HG03378 (cell line): ENCODE data around the gene CD48.

ENCODE experiments used
- ATAC-seq: cut with Tn5 transposase; IDR thresholded peaks from one replicate; pipeline ENCODE4 v1.9.1; 2021; ENCODE audit warnings: mild to moderate bottlenecking, moderate library complexity; ENCODE audit not compliant: unreplicated experiment

The CD48 gene

GRCh38 chr1:160636547-160636946 lies 75.1 kb downstream of the CD48 start:
- no peak for ATAC-seq

GRCh38 chr1:160636076-160636475 lies 75.5 kb downstream of the CD48 start:
- ATAC-seq: no peak

- ATAC-seq: no peak
Measured at GRCh38 chr1:160634543-160635491, 76.8 kb downstream of the CD48 start.

- ATAC-seq: no peak
Measured at GRCh38 chr1:160633330-160633903, 78.2 kb downstream of the CD48 start.

GRCh38 chr1:160631983-160632625 lies 79.5 kb downstream of the CD48 start:
- no peak for ATAC-seq

- ATAC-seq: no peak
Measured at GRCh38 chr1:160630523-160631451, 80.8 kb downstream of the CD48 start.

- no peak for ATAC-seq
Measured at GRCh38 chr1:160629286-160630210, 82.1 kb downstream of the CD48 start.

GRCh38 chr1:160628799-160629263 lies 82.8 kb downstream of the CD48 start:
- no peak for ATAC-seq
